NOMO-1 treated with DMSO at 0.1 percent for 48 hours (cell line): ENCODE measurements around the gene ZNF786.
"Not testable (repeated sequence)": the region's sequence is repeated elsewhere in the genome, so short reads cannot be mapped to it uniquely, and the experiment has no call there.

ENCODE experiments used
- DNase-seq: peaks from one replicate; lab custom pipeline; 2025; ENCODE audit not compliant: unreplicated experiment; lab: John Stamatoyannopoulos, UW

ZNF786 gene

GRCh38 chr7:149036676-149037075 lies 53.8 kb downstream of the ZNF786 start:
- DNase-seq = no peak

- no peak for DNase-seq
Measured at GRCh38 chr7:149031353-149031910, 59.1 kb downstream of the ZNF786 start.

- not testable (repeated sequence) for DNase-seq
Measured at GRCh38 chr7:149030439-149030838, 60.1 kb downstream of the ZNF786 start.

GRCh38 chr7:149028346-149029109 lies 62.0 kb downstream of the ZNF786 start, which contains the start of gene PDIA4:
Gene PDIA4, minus strand, starts transcription at chr7:149028505. Its CDS starts 97 bp downstream, at chr7:149028408.
- DNase-seq = peak; percentile 92

GRCh38 chr7:149027611-149028345 lies 62.7 kb downstream of the ZNF786 start:
- no peak for DNase-seq

- no peak for DNase-seq
Measured at GRCh38 chr7:149027055-149027454, 63.5 kb downstream of the ZNF786 start.

GRCh38 chr7:149023662-149024061 lies 66.9 kb downstream of the ZNF786 start:
- DNase-seq = no peak

GRCh38 chr7:149022756-149023360 lies 67.7 kb downstream of the ZNF786 start:
- no peak for DNase-seq

- DNase-seq = no peak
Measured at GRCh38 chr7:149021725-149022062, 68.8 kb downstream of the ZNF786 start.

- DNase-seq = no peak
Measured at GRCh38 chr7:149020483-149020882, 70.0 kb downstream of the ZNF786 start.
